H9 (cell line): ENCODE measurements around the gene OR10T2. TPM values are rescaled to one million over a fixed set of nuclear protein-coding genes. Genes with fewer than 3 reads are reported as not detected.

Experiments
- DNase-seq: peaks from one replicate; pipeline ENCODE4 v3.0.0-alpha.2; 2017
- H2AFZ ChIP-seq: one replicate; pipeline ENCODE4 v1.6.1; 2013; ENCODE audit warnings: mild to moderate bottlenecking, low read length, control low read depth, moderate library complexity
- H2AK5ac ChIP-seq: 2 replicates; pipeline ENCODE4 v1.6.1; 2013; ENCODE audit warnings: low read length, control low read depth, mixed read lengths; ENCODE audit not compliant: insufficient read length
- H2BK120ac ChIP-seq: one replicate; pipeline ENCODE4 v1.6.1; 2013; ENCODE audit warnings: low read depth, mild to moderate bottlenecking, low read length, control low read depth, inconsistent platforms; ENCODE audit not compliant: poor library complexity, severe bottlenecking
- H2BK12ac ChIP-seq: 2 replicates; pipeline ENCODE4 v1.6.1; 2013; ENCODE audit warnings: low read length, control low read depth, mixed read lengths, low read depth; ENCODE audit not compliant: insufficient read length
- H2BK15ac ChIP-seq: 2 replicates; pipeline ENCODE4 v1.6.1; 2013; ENCODE audit warnings: low read depth, low read length, control low read depth
- H2BK20ac ChIP-seq: one replicate; pipeline ENCODE4 v1.6.1; 2013; ENCODE audit warnings: low read depth, mild to moderate bottlenecking, low read length, control low read depth, inconsistent platforms; ENCODE audit not compliant: poor library complexity, severe bottlenecking
- H2BK5ac ChIP-seq: 2 replicates; pipeline ENCODE4 v1.6.1; 2013; ENCODE audit warnings: low read length, control low read depth, mixed read lengths; ENCODE audit not compliant: insufficient read length
- H3K14ac ChIP-seq: 2 replicates; pipeline ENCODE4 v1.6.1; 2013; ENCODE audit warnings: low read length, control low read depth; ENCODE audit not compliant: insufficient read depth
- H3K18ac ChIP-seq: 2 replicates; pipeline ENCODE4 v1.6.1; 2013; ENCODE audit warnings: low read depth, mild to moderate bottlenecking, mixed read lengths, low read length, control low read depth; ENCODE audit not compliant: insufficient read length
- H3K23ac ChIP-seq: 2 replicates; pipeline ENCODE4 v1.6.1; 2013; ENCODE audit warnings: low read length, control low read depth, mixed read lengths, low read depth; ENCODE audit not compliant: insufficient read length
- H3K23me2 ChIP-seq: 2 replicates; pipeline ENCODE4 v1.6.1; 2013; ENCODE audit warnings: low read depth, mild to moderate bottlenecking, mixed read lengths, low read length, control low read depth; ENCODE audit not compliant: insufficient read length, poor library complexity, severe bottlenecking
- H3K27ac ChIP-seq: 2 replicates; pipeline ENCODE4 v1.5.1; 2013; ENCODE audit warnings: low read length, control low read depth, mixed read lengths, low read depth; ENCODE audit not compliant: insufficient read length
- H3K27me3 ChIP-seq: 2 replicates; pipeline ENCODE4 v1.6.1; 2013; ENCODE audit warnings: low read length, control low read depth, inconsistent platforms; ENCODE audit not compliant: insufficient read depth
- H3K4ac ChIP-seq: 2 replicates; pipeline ENCODE4 v1.6.1; 2013; ENCODE audit warnings: low read depth, mild to moderate bottlenecking, control low read depth, inconsistent platforms, low read length, moderate library complexity
- H3K4me1 ChIP-seq: 2 replicates; pipeline ENCODE4 v1.6.1; 2013; ENCODE audit warnings: low read length, control low read depth, inconsistent platforms; ENCODE audit not compliant: insufficient read depth
- H3K4me2 ChIP-seq: 2 replicates; pipeline ENCODE4 v1.6.1; 2013; ENCODE audit warnings: low read length, control low read depth, mixed read lengths; ENCODE audit not compliant: insufficient read length, insufficient read depth
- H3K56ac ChIP-seq: 2 replicates; pipeline ENCODE4 v1.6.1; 2013; ENCODE audit warnings: low read depth, mild to moderate bottlenecking, mixed read lengths, low read length, control low read depth; ENCODE audit not compliant: insufficient read length
- H3K79me1 ChIP-seq: 2 replicates; pipeline ENCODE4 v1.6.1; 2013; ENCODE audit warnings: low read depth, mild to moderate bottlenecking, moderate library complexity, low read length, control low read depth, inconsistent platforms; ENCODE audit not compliant: insufficient read depth, poor library complexity, severe bottlenecking
- H3K79me2 ChIP-seq: 2 replicates; pipeline ENCODE4 v1.6.1; 2013; ENCODE audit warnings: low read length, control low read depth, inconsistent platforms; ENCODE audit not compliant: insufficient read depth
- H3K9ac ChIP-seq: 2 replicates; pipeline ENCODE4 v1.6.1; 2013; ENCODE audit warnings: low read length, control low read depth, mixed read lengths; ENCODE audit not compliant: insufficient read length; ENCODE audit errors: extremely low read depth
- H3K9me3 ChIP-seq: one replicate; pipeline ENCODE4 v1.6.1; 2013; ENCODE audit warnings: low read depth, low read length, inconsistent platforms; ENCODE audit not compliant: control insufficient read depth
- H3T11ph ChIP-seq: one replicate; pipeline ENCODE4 v1.6.1; 2013; ENCODE audit warnings: mild to moderate bottlenecking, low read length, control low read depth, inconsistent platforms
- H4K20me1 ChIP-seq: one replicate; pipeline ENCODE4 v1.6.1; 2013; ENCODE audit not compliant: control insufficient read depth, insufficient read length, insufficient read depth
- H4K5ac ChIP-seq: 2 replicates; pipeline ENCODE4 v1.6.1; 2013; ENCODE audit warnings: low read depth, mild to moderate bottlenecking, mixed read lengths, low read length, control low read depth; ENCODE audit not compliant: insufficient read length
- H4K8ac ChIP-seq: replicated peaks from 2 replicates; pipeline ENCODE4 v1.6.1; 2013; ENCODE audit warnings: low read length, control low read depth, mixed read lengths, low read depth; ENCODE audit not compliant: insufficient read length
- H4K91ac ChIP-seq: 2 replicates; pipeline ENCODE4 v1.6.1; 2013; ENCODE audit warnings: low read depth, mild to moderate bottlenecking, moderate library complexity, mixed read lengths, low read length, control low read depth; ENCODE audit not compliant: insufficient read length
- H3K27ac Mint-ChIP-seq, 3 experiments: 2 replicates in 2 of 3; 3 replicates in 1 of 3; pipeline ENCODE4 v1.8.0; 2020 to 2021; ENCODE audit warnings: mixed read lengths in 3 of 3, mild to moderate bottlenecking in 1 of 3, moderate library complexity in 1 of 3
- H3K27me3 Mint-ChIP-seq: 2 replicates; pipeline ENCODE4 v1.8.0; 2021; ENCODE audit warnings: low read depth, mild to moderate bottlenecking, moderate library complexity, mixed read lengths
- H3K36me3 Mint-ChIP-seq, 3 experiments: 2 replicates in 2 of 3; 3 replicates in 1 of 3; pipeline ENCODE4 v1.8.0; 2020 to 2021; ENCODE audit warnings: low read depth in 3 of 3, mixed read lengths in 3 of 3; ENCODE audit not compliant: insufficient read depth in 1 of 3
- H3K4me1 Mint-ChIP-seq, 2 experiments: 2 replicates each; pipeline ENCODE4 v1.8.0; 2020; ENCODE audit warnings: mixed read lengths in 2 of 2
- H3K4me3 Mint-ChIP-seq, 2 experiments: 2 replicates in 1 of 2; 3 replicates in 1 of 2; pipeline ENCODE4 v1.8.0; 2020 to 2021; ENCODE audit warnings: mild to moderate bottlenecking in 2 of 2, mixed read lengths in 2 of 2, moderate library complexity in 1 of 2
- H3K9me3 Mint-ChIP-seq, 2 experiments: 2 replicates in 1 of 2; 3 replicates in 1 of 2; pipeline ENCODE4 v1.8.0; 2020; ENCODE audit warnings: mild to moderate bottlenecking in 2 of 2, mixed read lengths in 2 of 2, moderate library complexity in 1 of 2
- WGBS: extraction: QIAGEN DNeasy Blood & Tissue Kit; methylation state at CpG from one replicate; pipeline ENCODE4 v1.1.7; 2013; ENCODE audit warnings: missing lambda C conversion rate, low lambda C conversion rate, mixed read lengths; ENCODE audit not compliant: insufficient read length; ENCODE audit errors: extremely low coverage; 5-methylcytosine and 5-hydroxymethylcytosine counted together
- long read RNA-seq: library from polyadenylated mRNA; unstranded; transcript quantifications from one replicate; pipeline ENCODE4 v2.0.0, GENCODE V29; 2020
- total RNA-seq: library from RNA; stranded (reverse); gene quantifications from 2 replicates; pipeline ENCODE4 v1.2.1, GENCODE V29; 2021
- TF ChIP-seq, protein P1 (sequence below): fragments of 200-600 bp; sonication (generic); conservative IDR thresholded peaks from 3 replicates; pipeline ENCODE4 v1.8.0; 2021; ENCODE audit warnings: antibody characterized with exemption, mild to moderate bottlenecking

OR10T2 gene, protein sequence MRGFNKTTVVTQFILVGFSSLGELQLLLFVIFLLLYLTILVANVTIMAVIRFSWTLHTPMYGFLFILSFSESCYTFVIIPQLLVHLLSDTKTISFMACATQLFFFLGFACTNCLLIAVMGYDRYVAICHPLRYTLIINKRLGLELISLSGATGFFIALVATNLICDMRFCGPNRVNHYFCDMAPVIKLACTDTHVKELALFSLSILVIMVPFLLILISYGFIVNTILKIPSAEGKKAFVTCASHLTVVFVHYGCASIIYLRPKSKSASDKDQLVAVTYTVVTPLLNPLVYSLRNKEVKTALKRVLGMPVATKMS
- not detected in 2 replicates for total RNA-seq
- long read RNA-seq: 0 reads

DNA sequence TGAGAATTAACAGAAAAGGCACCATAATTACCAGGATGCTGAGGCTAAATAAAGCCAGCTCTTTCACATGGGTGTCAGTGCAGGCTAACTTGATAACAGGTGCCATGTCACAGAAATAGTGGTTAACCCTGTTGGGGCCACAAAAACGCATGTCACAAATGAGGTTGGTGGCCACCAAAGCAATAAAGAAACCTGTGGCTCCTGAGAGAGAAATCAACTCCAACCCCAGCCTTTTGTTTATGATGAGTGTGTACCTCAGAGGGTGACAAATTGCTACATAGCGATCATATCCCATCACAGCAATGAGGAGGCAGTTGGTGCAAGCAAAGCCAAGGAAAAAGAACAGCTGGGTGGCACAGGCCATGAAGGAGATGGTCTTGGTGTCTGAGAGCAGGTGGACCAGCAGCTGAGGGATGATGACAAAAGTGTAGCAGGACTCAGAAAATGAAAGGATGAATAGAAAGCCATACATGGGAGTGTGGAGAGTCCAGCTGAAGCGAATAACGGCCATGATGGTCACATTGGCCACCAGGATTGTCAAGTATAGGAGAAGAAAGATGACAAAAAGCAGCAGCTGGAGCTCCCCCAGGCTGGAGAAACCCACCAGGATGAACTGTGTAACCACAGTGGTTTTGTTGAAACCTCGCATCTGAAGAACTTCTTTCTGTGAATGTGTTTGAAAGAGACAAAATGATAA lies at the start of gene OR10T2:
OR10T2 (minus strand) TSS at position 649 of the 697 bp plus-strand sequence; CDS start at position 649, 0 bp downstream.
- H3K4ac ChIP-seq: no peak within 1 kb of the TSS
- H2AFZ ChIP-seq: no peak within 1 kb of the TSS
- no peaks in the 10 kb centered on the region for H3K4me1 ChIP-seq
- no peak within 1 kb of the TSS for H3T11ph ChIP-seq
- no peak for DNase-seq
- no peak within 1 kb of the TSS for H3K27ac Mint-ChIP-seq
- no peaks in the 10 kb centered on the region for H3K27me3 ChIP-seq
- H3K18ac ChIP-seq: no peak within 1 kb of the TSS
- H4K8ac ChIP-seq: no peak within 1 kb of the TSS
- H2BK12ac ChIP-seq: no peak within 1 kb of the TSS
- no peak within 1 kb of the TSS for H3K9ac ChIP-seq
- H3K27ac ChIP-seq: no peak within 1 kb of the TSS
- H4K5ac ChIP-seq: no peak within 1 kb of the TSS
- no peak within 1 kb of the TSS for H3K23ac ChIP-seq
- no peak within 1 kb of the TSS for H2BK5ac ChIP-seq
- H2AK5ac ChIP-seq: no peak within 1 kb of the TSS
- H3K4me3 Mint-ChIP-seq: no peak within 1 kb of the TSS
- no peak within 1 kb of the TSS for H3K4me2 ChIP-seq
- H4K20me1 ChIP-seq: no peaks in the 10 kb centered on the region
- no peaks in the 10 kb centered on the region for H3K9me3 ChIP-seq
- no peaks in the 10 kb centered on the region for H3K79me1 ChIP-seq
- H3K27me3 Mint-ChIP-seq: no peaks in the 10 kb centered on the region
- H3K9me3 Mint-ChIP-seq: no peaks in the 10 kb centered on the region
- no peak within 1 kb of the TSS for H2BK15ac ChIP-seq
- H4K91ac ChIP-seq: no peak within 1 kb of the TSS
- TF ChIP-seq, protein P1, sequence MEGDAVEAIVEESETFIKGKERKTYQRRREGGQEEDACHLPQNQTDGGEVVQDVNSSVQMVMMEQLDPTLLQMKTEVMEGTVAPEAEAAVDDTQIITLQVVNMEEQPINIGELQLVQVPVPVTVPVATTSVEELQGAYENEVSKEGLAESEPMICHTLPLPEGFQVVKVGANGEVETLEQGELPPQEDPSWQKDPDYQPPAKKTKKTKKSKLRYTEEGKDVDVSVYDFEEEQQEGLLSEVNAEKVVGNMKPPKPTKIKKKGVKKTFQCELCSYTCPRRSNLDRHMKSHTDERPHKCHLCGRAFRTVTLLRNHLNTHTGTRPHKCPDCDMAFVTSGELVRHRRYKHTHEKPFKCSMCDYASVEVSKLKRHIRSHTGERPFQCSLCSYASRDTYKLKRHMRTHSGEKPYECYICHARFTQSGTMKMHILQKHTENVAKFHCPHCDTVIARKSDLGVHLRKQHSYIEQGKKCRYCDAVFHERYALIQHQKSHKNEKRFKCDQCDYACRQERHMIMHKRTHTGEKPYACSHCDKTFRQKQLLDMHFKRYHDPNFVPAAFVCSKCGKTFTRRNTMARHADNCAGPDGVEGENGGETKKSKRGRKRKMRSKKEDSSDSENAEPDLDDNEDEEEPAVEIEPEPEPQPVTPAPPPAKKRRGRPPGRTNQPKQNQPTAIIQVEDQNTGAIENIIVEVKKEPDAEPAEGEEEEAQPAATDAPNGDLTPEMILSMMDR: no peak
- H2BK20ac ChIP-seq: no peak within 1 kb of the TSS
- H3K23me2 ChIP-seq: no peaks in the 10 kb centered on the region
- no CpG with 5 or more reads among the region's 5 CpGs for WGBS
- H3K4me1 Mint-ChIP-seq: no peaks in the 10 kb centered on the region
- H3K14ac ChIP-seq: no peak within 1 kb of the TSS
- H3K79me2 ChIP-seq: no peaks in the 10 kb centered on the region
- no peaks in the 10 kb centered on the region for H3K36me3 Mint-ChIP-seq
- no peak within 1 kb of the TSS for H2BK120ac ChIP-seq
- H3K56ac ChIP-seq: no peak within 1 kb of the TSS
